GM18873 (cell line): ENCODE results near the gene MRPS34.
"Not testable (repeated sequence)": the region's sequence is repeated elsewhere in the genome, so short reads cannot be mapped to it uniquely, and the experiment has no call there.

Source experiments
- ATAC-seq: cut with Tn5 transposase; IDR thresholded peaks from one replicate; pipeline ENCODE4 v1.9.1; 2021; ENCODE audit warnings: mild to moderate bottlenecking, moderate library complexity, moderate number of reproducible peaks; ENCODE audit not compliant: unreplicated experiment, low FRiP score

MRPS34 gene

DNA sequence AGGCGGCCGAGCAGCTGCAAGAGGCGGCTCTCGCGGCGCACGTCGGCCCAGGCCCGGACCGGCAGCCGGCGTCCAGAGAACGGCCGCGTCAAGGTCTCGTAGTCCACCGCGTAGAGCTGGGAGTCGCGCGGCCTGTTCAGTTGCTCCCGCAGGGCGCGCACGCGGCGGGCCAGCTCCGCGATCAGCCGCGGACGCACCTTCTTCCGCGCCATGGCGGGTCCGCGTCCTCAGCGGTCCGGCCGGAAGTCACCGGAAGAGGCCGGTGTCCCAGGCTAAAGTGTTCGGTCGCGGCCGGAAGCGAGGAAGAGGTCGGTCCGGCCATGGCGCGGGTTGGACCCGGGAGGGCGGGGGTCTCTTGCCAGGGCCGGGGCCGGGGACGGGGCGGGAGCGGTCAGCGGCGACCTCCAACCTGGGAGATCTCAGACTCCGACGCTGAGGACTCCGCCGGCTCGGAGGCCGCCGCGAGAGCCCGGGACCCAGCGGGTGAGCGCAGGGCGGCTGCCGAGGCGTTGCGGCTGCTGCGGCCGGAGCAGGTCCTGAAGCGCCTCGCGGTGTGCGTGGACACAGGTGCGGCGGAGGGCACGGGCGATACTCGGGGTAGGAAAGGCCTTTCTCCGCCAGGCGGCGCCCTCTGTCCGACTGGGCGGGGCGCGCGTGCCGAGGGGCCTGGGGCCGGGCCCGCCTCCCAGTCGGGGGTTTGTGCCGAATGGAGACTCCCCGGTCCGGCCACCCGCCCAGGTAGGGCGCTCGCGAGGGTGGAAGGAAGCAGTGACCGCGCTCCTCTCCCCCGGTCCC, at the start of gene MRPS34:
Gene MRPS34 (minus strand): TSS at position 227 of the 795 bp plus-strand sequence. CDS start 15 bp downstream, at position 212.
- no peak for ATAC-seq

DNA sequence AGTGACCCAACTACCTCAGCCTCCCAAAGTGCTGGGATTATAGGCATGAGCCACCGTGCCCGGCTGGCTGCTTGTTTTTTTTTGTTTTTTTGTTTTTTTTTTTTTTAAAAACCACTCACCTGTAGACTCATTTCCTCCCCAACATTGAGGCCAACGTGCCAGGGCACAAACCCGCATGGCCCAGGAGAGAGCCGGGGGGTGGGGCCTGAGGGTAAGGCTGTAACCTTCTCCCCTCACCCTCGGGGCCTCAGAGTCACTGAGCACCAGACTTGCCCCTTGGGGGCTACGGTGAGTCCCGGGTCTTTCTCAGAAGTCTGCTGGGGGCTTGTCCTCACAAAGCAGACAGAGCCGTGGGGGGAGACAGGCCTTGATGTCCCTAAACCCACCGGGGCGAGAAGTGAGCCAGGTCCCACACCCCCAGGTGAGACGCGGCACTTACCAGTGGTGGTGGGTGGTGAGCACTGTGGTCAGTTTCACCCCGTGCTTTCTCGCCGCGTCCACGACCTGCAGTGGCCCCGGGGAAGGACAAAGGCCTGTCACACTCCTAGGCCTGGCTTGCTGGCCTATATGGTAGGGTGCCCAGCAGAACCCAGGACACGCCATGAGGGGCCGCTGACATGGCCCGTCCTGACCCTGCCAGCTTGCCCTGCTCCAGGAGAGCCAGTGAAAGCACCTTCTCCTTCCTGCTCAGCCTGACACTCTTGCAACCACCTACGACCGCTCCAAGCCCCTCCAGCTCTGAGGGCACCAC, 49.1 kb upstream of the MRPS34 start:
- no peak for ATAC-seq

DNA sequence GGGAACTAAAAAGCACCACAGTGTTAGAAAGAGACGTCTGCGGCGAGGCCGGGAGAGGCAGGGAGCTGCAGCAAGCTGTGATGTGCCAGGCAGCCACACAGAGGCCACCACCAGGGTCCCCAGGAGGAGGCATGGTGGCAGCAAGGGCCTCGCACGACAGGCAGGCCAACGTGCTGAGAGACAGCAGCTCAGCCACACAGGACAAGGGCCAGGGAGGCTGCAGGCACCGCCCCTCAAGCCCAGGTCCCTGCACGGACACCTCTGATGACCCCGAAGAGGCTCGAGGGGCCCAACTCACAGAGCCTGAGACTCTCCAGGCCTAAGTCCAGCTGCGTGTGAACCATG, 48.0 kb upstream of the MRPS34 start:
- ATAC-seq: no peak

DNA sequence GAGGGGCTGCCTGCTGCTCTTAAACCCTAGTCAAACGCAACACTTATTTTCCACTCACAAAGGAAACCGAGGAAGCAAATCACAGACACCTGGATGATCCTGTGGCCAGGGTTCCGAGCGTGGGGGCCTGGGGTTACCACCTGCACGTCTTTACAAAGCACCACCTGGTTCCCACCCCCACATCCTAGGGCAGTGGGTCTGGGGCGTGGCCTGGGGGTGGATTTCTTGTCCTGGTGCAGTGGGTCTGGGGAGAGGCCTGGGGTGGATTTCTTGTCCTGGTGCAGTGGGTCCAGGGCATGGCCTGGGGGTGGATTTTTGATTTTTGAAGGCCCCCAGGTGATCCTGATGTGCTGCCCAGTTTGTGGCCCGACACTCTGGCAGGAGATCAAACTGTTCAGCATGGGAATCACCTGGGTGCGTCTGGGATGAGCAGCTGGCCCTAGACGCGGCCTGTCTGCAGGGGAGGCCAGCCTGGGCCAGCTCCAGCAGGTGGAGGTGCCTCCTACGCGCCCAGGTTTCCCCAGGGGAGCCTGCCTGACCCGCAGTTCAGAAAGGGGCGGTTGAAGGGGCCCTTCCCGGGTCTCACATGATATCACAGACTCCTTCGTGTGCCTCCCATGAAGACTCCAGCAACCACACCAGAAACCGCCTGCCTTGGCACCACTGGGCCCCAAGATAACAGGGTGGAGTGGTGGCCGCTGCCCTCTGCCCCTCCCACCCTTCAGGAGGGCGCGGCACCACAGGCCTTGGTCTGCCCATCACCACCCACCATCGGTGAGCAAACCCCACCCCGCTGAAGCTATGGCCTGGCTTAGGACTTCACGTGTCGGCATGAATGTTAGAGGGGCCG, 47.4 kb upstream of the MRPS34 start:
- no peak for ATAC-seq

DNA sequence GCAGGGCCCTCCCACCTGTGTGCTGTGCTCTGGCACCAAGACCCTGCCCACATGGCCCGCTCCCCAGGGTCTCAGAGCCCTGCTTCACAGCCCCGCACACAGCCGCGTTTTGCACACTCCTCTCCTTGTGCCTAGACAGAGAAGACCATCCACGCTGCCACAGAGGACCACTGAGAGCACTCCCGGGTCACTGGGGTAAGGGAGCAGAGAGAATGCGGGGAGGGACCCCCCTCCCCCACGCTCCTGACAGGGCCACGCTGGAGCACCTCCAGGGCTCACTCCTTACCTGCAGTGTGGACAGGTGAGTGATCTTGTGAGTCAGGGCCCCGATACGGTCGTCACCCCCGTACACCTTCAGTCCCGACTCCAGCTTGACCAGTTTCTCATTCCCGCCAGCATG, 46.7 kb upstream of the MRPS34 start:
- no peak for ATAC-seq

DNA sequence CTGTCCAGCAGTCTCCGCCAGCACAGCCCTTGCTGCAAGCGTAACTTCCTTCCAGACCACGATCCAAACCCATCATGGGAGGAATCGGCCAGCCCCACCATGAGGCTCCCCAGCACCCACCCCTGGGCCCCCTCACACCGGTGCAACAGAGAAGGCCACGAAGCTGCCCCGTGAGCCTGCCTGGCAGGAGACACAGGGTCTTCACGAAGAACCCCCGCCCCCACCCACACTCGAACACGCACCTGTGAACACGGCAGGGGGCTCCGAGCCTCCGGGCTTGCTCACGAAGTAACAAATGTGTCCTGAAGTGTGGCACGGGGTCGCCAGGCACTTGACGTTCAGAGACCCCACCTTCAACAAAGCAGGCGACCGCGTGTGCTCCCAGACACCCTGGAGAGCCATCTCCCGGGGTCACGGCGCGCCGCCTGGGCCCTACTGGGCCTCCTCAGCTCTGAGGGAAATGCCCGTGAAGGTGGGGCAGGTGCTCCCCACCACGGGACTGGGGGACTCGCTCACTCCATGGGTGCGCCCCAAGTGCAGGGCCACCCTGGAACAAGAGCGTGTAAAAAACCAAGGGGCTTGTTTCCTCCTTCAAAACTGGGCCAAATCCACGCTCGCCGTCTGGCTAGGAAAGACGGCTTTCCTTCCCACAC, 46.1 kb upstream of the MRPS34 start:
- ATAC-seq: no peak

DNA sequence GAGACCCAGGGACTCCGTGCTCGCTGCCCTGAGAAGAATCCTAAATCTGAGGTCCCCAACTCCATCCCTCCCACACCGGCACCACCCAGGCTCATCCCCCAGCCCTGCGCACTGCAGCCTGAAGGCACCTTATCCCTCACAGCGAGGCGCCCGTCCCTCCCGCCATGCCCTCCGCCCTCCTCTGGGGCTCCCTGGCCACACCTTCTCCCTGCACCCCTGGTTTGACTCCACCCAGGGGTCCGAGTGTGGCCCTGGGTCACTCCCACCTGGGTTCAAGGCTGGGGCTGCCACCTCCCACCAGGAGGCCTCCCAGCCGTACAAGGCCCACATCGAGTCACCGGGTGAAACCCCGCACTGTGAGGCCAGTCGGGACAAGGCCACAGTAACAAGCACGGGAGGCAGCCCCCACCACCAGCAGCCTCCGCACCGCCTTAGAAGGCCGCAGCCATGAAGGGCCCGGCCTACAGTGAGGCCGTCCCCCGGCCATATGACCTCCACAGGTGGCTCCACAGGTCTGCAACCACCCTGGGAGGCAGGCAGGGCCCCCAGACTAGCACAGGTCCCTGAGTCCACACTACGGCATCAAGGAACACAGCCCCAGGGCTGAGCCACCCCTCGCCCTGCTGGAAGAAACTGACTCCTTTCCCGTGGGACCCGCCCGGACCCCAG, 45.4 kb upstream of the MRPS34 start:
- no peak for ATAC-seq

DNA sequence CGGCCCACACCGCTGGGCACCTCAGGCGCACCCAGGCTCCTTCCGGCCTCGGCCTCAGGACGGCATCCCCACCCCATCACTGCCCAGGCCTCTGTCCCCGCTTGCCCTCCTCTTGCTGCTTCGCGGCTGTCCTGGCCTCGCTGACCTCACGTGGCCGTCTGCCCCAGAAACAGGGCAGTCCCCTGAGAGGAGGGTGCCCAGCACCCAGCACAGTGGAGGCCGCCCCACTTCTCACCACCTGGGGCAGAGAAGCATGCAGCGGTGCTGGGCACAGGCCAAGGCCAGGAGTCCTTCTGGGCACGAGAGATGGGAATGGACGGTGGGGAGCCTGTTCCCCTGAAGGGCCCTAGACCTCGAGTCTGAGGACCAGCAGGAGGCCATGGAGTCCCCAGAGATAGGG, 44.8 kb upstream of the MRPS34 start:
- ATAC-seq: no peak

DNA sequence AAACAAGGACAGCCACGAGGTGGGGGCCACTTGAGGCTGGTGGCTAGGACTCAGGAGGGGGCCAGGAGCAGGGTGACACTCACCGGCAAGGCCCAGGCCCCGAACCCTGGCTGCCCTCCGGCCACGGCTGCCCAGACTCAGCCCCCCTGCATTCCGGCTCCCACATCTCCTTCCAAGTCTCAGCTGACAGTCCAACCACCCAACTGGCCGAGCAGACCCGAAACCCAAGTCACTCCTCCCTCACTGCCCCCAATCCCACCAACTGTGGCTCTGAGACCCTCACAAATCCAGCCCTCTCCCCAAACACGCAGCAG, 44.3 kb upstream of the MRPS34 start:
- no peak for ATAC-seq

DNA sequence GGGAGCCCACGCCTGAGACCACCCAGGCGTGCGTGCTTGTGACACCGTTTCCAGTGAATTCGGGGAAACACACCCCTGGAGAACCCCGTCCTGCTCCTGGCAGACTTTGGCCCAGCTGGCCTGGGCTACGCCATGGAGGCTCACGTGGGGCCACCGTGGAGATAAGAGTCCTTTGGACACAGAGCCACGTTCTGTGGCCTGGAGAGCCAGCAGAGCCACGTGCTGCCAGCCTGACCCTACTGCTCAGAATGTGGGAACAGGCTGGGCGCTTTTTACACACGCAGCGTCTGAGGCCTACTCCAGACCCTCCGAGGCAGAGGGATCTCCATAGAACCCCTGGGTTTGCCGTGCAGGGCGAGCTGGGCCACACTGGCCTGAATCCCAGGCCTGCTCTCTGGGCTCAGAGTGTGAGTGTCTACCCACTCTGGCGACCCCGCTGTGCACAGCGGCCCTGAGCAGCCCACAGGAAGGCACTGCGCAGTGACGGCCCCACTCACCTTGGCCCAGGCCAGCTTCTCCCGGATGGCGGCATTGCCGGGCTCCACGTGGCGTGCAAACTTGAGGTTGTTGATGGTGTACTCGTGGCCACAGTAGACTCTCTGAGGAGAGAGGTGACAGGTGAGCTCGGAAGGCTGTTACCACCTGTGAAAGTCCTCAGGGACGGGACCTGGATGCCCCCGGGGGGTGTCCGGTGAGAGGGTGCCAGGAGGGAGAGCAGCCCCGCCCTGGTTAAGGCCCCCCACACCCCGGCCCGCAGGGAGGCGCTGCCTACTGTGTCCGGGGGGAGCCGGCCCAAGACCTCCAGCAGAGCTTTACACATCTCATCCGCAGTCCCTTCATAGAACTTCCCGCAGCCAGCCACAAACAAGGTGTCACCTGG, 43.7 kb upstream of the MRPS34 start:
- ATAC-seq: no peak

DNA sequence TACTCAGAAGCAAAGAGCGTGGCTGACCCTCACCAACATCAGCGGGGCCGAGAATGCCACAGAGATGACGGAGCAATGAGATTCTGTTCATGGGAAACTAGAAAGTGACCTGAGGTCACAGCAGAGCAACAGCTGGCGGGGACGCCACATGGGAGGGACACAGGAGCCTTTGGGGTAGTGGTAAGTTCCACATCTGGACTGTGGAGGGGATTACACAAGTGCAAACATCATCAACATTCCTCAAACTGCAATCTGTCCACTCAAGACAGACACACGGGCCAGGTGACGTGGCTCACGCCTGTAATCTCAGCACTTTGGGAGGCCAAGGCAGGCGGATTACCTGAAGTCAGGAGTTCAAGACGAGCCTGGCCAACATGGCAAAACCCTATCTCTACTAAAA, 42.5 kb upstream of the MRPS34 start:
- ATAC-seq: no peak

DNA sequence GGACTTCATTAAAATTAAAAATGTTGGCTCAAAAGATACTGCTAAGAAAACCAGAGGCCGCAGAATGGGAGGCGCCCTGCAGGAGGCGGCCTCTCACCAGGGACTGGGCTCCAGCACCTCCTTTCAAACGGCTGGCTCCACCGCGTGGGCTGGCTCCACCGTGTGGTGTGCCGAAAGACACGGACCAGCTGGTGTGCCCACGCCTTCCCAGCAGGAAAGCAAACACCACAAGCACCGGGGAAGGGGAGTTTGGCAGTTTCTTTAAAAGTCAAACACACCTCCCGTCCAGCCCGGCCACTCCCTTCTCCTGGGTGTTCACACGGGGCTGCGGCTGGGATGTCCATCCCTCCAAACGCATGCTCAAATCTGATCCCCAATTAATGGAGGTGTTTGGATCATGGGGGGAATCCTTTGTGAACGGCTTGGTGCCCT, 39.8 kb upstream of the MRPS34 start:
- no peak for ATAC-seq

DNA sequence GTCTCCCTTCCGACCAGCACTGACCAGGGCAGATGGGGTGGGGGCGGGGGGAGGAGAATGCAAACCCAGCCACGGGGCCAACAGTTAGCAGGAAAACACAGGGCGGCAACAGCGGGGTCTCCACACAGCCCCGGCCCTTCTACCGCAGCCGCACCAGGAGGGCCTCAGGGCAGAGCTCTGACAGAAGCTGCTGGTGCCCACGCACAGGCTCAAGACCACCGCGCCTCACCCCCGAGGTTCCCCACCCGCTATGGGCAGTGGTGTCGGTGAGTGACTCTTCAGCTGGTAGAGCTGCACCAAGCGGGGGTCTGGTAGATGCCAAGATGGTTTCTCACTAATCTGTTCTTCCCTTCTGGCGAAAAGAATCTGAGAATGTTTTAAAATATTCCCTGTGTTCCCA, 37.6 kb upstream of the MRPS34 start:
- ATAC-seq: no peak

DNA sequence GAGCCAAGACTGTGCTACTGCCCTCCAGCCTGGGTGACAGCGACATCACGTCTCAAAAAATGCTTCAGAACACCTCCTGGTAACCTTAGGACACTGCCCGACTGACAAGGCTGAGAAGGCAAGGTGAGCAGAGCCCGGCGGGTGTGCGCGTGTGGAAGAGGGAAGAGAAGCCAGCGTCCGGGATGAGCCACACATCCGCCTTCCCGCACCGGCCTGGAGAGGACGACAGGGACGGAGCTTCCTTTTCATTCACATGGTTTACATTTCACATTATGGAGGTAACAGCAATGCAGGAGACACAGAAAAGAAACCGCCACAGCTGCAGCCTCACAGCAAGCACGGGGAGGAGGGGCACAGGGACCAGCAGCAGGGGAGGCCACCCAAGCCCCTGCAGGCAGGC, 37.2 kb upstream of the MRPS34 start:
- no peak for ATAC-seq

DNA sequence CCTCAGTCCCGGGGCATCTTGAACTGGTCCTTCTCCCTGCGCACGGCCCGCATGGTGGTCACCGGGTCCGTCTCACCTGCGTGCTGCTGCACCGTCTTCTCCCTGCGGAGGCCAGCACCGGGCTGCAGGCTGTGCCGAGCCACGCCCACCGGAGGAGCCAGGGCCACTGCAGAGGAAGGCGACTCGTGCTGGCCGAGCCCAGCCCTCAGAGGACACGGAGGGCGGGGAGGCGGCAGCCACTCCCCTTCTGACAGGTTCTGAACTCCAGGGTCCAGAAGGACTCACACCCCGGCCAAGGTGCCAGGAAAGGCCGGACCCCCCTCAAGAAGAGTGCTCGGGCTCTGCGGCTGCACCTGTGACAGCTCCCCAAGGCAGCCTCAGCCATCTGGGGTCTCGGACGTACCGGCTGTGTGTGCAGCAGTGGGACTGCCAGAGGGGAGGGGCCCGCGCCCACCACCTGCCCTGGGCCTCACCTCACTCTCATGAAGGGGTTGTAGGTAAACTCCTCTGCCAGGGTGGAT, 36.4 kb upstream of the MRPS34 start:
- ATAC-seq: no peak

DNA sequence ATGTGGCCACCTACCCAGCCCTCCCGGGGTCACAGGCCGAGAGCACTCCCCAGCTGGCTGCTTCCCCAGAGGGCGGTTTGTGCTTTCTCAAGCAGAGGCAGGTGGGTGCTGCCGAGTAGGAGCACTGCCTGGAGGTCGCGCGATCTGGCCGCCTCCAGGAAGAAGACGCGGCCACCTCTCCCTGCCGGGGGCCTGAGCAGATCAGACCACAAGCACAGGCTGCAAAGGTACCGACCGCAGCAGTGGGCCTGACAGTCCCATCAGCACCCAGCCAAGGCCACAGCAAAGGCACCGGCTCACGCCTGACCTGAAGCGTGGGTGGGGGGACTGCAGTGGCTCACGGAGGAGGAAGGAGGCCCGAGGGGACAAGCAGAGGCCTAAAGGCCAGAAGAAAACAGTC, 35.8 kb upstream of the MRPS34 start:
- ATAC-seq: no peak

DNA sequence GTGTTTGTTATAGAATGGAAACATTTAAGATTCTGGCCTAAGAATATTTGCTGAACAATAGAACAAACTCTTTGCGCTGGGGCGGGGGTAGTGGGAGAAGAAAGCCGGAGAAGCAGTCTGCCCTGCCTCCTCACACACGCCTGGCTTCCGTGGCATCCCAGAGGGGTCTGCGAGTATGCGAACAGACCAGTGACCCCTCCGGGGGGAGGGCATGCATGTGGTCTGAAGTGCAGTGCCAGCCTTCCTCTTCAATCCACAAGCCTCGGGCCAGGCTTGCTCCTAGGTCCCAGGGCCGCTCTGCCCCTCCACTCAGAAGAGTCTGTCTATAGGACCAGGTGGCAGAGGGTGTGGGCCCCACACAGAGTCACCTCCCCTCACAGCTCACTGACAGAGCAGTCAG, 34.7 kb upstream of the MRPS34 start:
- no peak for ATAC-seq

DNA sequence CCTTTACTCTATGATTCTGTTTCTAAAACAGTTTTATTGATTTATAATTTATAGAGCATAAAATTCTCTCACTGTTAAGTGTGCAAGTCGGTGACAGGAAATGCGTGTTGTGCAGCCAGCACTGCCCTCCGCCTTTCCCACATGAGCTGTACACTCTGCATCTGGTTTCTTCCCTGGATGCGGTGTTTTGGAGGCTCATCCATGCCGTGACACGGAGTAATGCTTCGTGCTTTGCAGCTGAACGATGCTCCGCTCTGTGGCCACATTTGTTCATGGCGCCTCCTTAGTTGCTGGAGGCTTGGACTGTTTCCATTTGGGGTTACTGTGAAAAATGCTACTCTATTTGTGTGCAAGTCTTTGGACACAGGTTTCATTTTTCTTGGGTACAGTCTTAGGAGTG, 27.8 kb upstream of the MRPS34 start:
- ATAC-seq: no peak

DNA sequence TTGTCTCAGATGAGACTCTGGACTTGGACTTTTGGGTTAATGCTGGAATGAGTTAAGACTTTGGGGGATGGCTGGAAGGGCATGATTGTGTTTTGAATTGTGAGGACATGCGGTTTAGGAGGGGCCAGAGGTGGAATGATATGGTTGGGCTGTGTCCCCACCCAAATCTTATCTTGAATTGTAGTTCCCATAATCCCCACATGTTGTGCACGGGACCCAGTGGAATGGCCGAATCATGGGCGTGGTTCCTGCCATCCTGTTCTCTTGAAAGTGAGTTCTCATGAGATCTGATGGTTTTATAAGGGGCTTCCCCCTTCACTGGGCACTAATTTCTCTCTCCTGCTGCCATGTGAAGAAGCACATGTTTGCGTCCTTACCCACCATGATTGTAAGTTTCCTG, 26.3 kb upstream of the MRPS34 start:
- not testable (repeated sequence) for ATAC-seq
